HG03565 (cell line): Measurements from ENCODE around the gene METTL15.
"Not testable (repeated sequence)": the region's sequence is repeated elsewhere in the genome, so short reads cannot be mapped to it uniquely, and the experiment has no call there.

Source experiments
- ATAC-seq: cut with Tn5 transposase; IDR thresholded peaks from one replicate; pipeline ENCODE4 v1.9.1; 2021; ENCODE audit warnings: mild to moderate bottlenecking, moderate library complexity; ENCODE audit not compliant: unreplicated experiment

METTL15 gene

DNA sequence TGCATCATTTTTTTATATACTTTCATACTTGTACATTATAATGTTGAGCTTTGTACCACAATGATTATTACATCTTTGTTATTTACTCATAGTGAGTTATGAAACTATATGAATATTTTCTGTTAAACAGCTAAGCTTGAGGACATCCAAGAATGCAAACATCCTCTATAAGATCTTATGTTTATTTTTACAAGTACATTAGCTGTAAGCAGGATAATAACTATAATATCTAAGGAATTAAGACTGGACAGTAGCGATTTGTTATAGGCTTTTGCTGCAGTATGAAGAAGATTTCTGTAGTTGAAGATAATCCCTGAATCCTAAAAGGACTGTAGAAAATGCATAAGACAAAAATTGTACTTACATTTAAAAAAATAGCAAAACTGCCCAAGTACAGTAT, 176.0 kb downstream of the METTL15 start:
- ATAC-seq, result no peak

DNA sequence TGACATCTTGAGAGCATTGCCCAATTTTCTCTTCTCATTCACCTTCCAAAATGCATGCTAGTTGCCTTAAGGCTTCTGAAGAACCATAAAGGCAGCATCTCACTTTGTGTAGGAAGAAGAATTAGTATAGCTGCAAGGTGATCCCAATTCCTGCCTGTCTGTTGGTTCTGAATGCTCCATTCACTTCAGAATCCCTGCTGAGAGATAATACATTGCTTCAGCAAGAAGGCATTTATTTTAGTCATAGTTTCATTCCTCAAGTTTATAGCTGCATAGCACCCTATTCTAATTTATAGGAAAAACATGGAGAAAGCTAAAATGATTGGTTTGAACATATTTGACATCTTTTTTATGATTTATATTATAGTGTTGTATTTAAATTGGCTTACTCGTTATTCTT, 181.3 kb downstream of the METTL15 start:
- ATAC-seq, result no peak

DNA sequence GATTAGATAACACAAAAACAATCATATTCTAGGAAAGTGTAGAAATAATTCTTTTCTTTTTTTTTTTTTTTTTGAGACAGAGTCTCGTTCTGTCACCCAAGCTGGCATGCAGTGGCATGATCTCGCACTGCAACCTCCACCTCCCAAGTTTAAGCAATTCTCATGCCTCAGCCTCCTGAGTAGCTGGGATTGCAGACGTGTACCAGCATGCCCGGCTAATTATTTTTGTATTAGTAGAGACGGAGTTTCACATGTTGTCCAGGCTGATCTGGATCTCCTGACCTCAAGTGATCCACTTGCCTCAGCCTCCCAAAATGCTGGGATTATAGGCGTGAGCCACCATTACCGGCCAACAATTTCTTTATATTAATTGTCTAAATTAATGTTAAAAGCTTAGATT, 182.8 kb downstream of the METTL15 start:
- ATAC-seq, result not testable (repeated sequence)

DNA sequence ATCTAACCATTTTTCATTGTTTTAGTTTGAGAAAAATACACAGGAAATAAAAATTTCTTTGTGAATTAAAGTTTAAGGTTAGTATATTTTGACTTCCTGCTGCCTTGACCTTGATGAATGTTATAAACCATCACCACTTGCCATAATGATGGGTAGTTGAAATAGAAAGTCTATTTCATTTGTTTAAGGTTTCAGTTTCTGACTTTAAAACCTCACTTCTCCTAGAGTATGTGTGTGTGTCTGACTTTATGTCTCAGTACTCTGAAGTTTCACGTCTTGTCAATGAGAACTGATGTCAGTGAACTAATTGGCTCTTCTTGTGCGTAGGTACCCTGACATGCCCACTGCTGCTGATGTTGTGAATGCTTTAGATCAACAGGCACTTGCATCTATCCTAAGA, 188.2 kb downstream of the METTL15 start:
- peak; percentile 98 for ATAC-seq

DNA sequence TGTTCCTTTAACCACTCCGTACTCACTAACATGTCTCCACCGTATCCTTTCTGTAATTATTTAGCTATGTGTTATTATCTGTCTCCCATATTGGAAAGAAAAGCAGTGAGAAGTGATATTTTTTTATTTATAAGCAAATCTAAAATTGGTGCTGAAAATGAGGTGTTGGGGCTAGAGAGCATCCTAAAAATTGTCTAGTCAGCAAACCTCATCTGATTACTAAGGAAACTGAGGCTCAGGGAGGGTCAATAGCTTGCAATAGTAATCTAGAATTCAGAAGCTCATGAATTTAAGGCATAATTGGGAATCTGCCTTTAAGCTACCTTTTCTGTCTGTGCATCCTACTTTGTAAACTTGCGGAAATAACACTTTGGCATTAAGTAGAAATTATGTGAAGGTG, 190.0 kb downstream of the METTL15 start:
- no peak for ATAC-seq

DNA sequence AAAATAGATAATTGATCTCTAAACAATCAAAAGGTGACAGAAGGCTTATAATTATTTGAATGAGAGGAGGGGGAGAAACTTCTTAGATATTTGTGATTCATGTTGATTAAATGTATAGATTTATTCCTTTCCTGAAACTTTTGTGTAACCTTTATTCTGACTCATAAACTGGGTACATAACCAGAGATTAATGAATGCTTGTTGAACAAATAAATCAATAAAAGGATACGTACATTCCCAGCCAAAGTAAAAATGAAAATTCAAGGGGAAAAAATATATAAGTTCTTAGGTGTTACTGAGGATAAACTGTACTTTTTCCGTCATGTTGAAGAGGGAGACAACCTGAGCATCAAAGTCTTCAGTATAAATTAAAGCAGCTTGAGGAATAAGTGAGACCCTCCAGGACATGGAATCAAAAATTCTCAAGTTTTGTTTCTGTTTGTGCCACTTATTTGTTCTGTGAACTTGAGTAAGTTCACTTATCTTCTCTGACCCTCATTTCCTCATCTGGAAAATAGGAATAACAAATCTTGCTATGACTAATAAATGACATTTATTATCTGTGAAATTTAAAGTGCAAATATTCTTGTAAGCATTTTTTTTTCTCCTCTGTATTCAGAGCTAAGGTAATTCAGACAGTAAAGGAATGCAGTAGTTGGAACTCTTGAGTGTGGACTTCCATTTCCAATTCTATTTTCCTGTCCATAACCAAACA, 195.4 kb downstream of the METTL15 start:
- ATAC-seq, result no peak

DNA sequence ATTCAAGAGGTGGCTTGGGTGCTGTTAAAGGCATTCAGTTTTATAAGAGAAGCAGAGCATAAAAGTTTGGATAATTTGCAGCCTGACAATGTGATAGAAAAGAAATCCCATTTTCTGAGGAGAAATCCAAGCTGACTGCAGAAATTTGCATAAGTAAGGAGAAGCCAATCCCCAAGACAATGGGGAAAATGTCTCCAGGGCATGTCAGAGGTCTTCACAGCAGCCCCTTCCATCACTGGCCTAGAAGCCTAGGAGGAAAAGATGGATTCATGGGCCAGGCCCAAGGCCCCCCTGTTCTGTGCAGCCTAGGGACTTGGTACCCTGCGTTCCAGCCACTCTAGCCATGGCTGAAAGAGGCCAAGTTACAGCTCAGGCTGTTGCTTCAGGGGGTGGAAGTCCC, 207.3 kb downstream of the METTL15 start:
- ATAC-seq, result no peak

DNA sequence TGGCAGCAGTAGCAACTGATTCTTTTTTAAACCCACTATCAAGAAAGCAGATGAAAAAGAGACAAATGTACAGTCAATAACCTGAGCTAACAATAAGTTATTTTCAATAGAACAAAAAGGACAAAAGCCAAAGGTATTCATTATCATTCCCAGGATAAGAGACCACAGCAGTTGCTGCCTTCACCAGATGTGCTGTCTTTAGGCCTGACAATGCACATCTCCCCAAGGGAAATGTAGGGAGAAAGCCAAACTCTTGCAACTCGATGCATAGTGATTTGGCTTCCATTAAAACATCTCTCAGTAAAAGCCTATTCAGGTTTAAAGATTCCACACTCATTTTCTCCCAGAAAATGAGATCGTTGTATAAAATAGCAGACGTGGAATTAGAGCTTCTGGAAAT, 210.7 kb downstream of the METTL15 start:
- no peak for ATAC-seq

DNA sequence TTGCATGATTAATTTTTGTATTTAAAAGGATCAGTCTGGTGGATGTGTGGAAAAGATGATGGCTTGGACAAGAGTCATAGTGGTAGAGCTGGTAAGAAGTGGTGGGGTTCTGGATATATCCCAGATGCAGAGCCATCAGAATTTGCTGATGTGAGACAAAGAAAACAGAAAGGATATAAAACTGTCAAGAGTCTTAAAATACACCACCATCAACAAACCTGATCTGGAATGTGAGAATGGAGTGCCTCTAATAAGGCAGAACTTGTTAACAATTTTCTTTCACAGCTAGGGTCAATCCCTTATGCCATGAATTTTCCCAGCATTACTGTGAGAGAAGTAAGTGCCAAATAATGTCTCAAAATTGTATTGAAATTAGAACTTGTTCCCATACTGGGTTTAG, 215.4 kb downstream of the METTL15 start:
- ATAC-seq, result no peak

DNA sequence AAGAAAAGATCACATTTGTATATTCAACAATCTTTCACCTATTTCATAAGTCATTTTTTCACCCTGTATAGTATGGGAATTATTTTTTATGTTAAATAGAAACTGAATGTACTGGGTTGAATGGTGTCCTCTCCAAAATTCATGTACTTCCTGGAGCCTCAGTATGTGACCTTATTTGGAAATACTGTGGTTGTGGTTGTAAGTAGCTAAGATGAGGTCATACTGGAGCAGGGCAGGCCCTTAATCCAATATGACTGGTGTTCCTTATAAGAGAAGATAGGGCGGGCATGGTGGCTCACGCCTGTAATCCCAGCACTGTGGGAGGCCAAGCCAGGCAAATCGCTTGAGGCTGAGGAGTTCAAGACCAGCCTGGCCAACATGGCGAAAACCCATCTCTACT, 224.2 kb downstream of the METTL15 start:
- ATAC-seq, result not testable (repeated sequence)

DNA sequence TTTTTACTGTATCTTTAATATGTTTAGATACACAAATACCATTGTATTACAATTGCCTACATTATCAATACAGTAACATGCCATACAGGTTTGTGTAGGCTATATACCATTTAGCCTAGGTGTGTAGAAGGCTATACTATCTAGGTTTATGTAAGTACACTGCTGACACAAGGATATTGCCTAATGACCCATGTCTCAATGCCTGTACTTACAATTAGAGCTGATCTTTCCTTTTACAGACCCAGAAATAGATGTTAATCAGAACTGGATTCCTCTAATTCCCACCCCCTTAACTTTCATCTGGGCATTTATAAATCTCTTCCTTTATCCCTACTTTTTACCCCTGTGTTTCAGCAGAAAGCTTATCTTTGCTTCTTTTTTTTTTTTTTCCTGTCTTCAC, 229.5 kb downstream of the METTL15 start:
- ATAC-seq, result no peak

DNA sequence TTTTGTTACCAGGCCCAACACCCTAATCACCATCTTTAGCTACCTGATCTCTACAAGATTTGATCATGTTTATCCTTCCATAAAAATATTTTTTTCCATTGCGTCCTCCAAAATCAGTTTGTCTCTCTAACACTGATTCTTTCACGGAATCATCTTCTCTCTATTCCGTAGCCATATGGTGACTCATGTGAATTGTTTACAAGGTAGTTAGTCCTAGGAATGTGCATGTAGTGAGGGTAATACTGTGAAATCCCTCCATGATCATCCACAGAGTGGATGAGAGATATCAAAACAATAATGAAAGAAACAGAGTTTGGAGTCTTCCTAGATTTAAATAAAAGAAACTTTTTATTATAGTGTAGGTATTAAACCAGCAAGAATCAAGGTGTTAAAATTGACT, 230.2 kb downstream of the METTL15 start:
- ATAC-seq, result no peak

DNA sequence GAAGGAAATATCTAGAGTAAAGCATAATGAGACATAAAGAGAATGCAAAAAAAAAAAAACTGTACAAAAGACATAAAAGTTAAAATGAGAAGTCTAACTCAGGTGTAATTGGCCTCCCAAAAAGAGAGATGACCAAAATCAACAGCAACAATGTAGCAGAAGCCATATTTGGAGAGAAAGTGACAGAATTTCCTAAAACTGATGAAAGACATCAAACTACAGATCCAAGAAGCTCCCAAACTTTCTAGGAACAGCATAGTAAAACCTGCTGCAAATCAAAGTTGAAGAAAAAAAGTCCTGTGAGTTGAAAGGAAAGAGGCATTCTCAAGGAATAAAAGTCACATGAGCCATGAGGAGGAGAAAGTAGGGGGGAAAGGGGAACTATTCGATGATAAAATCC, 231.3 kb downstream of the METTL15 start:
- no peak for ATAC-seq

DNA sequence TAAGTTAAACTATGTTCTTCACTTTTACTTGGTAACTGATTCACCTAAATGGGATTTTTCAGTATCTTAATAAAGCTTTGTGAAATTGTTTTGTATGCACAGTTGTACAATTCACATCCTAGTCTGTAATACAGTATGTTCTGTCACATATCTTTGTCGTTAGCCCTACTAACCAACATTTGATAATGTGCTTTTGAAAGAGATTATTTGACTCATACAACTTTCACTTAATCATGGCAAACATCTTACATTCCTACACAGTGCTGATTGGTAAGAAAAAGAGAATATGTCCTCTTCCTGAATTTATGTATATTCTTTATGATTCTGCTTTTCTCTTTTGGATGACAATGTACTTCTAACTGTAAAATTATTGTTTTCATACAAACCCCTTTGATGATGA, 234.5 kb downstream of the METTL15 start:
- ATAC-seq, result no peak

DNA sequence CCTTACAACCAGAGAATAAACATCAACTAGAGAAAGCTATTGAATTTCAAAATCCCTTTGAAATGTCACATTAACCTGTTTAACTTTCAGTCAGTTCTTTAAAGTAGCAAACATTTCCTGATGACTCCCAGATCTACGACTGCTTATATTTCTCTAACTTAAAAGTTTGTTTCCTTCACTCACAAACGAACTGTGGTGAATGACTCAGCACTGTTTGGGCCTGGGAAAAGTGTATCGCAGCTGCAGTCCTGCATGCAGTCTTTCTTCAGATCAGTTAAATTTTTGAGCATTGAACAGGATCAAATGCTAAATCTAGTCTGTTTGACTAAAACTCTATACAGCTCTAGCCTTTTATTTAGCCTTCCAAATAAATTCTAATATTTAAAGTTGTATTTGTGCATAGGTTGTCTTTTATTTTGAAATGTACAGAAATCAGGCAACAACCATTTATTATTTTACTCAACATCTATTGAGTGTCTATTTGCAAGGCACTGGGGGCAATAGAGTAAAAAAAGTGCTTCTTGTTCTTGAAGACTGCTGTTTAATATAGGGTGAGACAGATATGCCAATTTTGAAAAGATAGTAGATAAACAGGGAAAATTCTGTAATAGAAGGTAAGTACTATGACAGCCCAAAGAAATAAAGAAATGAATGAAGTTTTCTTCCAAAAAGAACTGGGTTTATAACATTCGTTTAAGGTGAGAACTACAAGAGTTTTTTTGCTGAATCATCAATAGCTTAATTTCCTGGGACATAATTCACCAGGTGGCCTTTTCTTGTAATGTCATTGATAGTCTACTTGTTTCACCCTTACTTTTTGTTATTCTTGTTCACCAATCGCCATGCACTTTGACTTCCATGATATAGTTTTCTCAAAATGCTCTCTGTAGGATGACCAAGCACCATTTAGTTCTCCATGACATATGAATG, 235.4 kb downstream of the METTL15 start:
- ATAC-seq, result no peak

DNA sequence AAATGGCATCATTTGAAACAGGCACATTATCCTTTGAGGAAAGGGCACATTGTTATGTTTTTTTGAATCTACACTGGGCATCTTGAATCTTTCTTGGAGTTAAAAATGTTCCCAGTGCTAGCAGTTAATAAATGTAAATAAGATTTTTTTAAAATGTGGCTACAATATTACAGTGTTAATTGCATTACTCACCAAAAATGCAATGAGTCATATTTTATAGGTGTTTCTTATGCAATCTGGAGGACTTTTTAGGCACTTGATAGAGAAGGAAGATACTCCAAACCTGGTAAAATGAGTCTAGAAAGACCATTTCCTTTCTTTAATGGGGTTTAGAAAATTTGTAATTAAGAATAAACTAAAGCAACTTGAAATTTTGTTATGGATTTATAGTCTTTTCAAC, 238.0 kb downstream of the METTL15 start:
- ATAC-seq, result no peak

DNA sequence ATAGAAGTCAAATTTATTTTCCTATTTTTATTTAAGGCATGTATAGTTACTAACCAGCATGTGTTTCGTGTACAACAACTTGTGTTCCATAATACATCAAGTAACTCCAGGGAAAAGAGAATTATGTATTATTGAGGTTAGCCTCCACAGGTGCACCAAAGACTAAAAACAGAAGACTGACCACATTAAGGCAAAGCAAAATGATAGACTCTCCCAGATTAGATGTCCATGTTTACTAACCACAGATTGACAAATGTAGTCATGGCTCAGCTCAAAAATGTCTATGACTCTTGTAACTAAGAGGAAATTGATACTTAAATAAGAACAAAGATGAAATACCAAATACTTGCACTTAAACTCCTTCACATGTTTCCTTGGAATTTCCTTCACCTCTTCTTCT, 238.5 kb downstream of the METTL15 start:
- no peak for ATAC-seq

DNA sequence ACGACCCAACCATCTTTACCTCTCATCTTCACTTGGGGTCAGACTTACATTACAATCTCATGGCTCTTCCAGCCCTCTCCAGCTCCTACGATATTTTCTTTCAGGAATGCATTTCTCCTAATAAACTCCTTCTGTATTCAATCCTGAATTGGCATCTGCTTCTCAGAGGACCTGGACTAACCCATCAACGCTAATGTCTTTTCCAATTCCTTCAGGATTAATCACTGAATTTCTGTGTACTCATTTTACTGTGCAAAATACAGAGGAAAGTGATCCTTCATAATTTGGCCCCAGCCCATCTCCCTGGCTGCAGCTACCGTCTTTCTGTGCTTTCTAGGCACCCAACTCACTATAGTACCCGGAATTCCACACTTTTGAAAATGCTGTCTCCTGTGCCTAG, 239.2 kb downstream of the METTL15 start:
- ATAC-seq, result no peak

DNA sequence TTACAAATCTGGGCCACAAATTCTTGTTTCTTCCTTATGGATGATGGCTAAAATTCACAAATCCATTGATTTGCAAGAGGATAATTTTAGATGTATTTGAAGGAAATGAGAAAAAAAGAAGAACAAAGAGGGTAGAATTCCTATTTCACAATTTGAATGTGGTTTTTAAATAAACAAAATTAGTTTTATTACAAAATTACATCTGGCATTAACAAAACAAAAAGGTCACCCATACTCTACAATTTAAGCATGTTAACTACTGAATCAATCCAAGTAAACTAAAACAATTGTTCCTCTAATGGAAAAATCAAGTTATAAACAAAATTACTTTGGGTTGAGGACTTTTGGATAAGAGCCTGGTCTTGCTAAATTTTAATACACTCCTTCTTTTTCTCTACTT, 242.0 kb downstream of the METTL15 start:
- ATAC-seq, result no peak

DNA sequence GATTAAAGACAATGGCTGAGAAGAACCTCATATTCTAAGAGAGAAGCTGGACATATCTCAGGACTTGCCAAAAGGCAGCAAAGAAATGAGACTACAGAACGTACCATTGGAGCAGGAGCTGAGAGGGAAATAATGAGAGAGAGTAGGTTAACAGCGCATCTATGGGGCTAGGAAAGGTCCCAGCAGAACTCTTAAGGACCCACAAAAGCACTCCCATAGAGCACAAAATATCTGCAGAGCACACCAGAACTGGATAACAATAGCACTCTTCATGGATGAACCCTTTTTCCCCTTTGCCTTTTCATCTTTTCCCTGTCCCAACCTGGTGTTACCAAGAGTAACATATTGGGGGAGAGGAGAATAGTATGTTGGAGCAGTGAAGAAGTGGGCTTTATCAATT, 245.8 kb downstream of the METTL15 start:
- ATAC-seq, result no peak

DNA sequence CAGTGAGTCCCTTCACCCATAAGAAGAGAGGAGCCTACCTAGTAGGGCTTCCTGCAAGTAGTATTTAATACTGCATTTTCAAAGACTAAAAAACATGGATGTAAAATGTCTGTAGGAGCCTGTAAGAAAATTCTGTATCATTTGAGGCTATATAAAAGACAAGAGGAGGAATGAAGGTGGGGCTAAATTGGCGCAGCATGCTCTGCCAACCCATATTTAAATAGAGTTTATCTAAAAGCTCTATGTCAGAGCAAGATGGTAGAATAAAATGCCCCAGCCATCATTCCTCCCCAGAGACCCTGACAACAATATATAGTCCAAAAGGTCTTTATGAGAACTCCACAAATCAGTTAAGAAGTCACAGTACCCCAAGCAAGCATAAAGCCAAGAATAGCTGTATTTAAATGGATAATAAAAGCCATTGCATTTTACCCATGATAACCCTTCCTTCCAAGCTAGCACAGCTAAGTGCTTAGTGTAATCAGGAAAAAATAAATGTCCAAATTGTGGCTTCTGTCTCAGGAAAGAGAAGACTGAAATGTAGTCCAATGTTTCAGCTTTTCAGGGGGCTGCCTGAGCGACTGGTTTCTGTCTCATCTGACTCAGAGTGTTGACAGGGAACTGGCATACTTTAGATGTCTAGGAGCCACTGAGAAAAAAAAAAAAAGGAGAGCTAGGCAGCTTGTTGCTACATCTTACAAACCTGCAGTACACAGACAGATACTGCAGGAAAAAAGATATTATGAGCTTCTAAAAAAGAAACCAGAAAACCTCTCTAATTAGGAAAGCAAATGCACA, 258.6 kb downstream of the METTL15 start:
- ATAC-seq, result no peak
